Caco-2 (cell line): Measurements from ENCODE around the gene SHB. TPM values are rescaled to one million over a fixed set of nuclear protein-coding genes. Genes with fewer than 3 reads are reported as not detected.
A peak's percentile ranks its signal among the peaks of the same experiment; 100 is the strongest.

ENCODE experiments used
- BruUV-seq: library from RNA; stranded (reverse); fragments of 400-500 nt; replicated peaks from 2 replicates; lab custom pipeline; 2021; lab: Mats Ljungman, UMichigan
- CTCF ChIA-PET: fragments of 300-600 bp; sonication (Branson Sonifier 250); formaldehyde crosslinking; loops from one replicate; lab custom pipeline; 2022; ENCODE audit warnings: antibody characterized with exemption; lab: Charles Lee
- POLR2A ChIA-PET: fragments of 300-600 bp; sonication (Branson Sonifier 250); formaldehyde crosslinking; loops from one replicate; lab custom pipeline; 2022; ENCODE audit warnings: antibody characterized with exemption; lab: Charles Lee
- DNase-seq, 2 experiments: peaks; one replicate each; pipeline versions ENCODE4 v3.0.0 to v3.0.0-alpha.2; 2020 to 2022
- H3K27me3 ChIP-seq: replicated peaks from 2 replicates; pipeline ENCODE4 v1.6.0; 2011; ENCODE audit warnings: low read length; ENCODE audit not compliant: control insufficient read depth, insufficient read depth
- H3K36me3 ChIP-seq: 2 replicates; pipeline ENCODE4 v1.5.1; 2011; ENCODE audit warnings: low read length; ENCODE audit not compliant: control insufficient read depth, insufficient read depth
- H3K4me1 ChIP-seq: fragments of 250-450 bp; sonication (Bioruptor Pico); 2 replicates; pipeline ENCODE4 v1.5.1; 2020; ENCODE audit warnings: mild to moderate bottlenecking
- H3K4me3 ChIP-seq: 2 replicates; pipeline ENCODE4 v1.5.1; 2011; ENCODE audit warnings: low read depth, mild to moderate bottlenecking, control low read depth, low read length
- H3K9me3 ChIP-seq: fragments of 250-450 bp; sonication (Bioruptor Pico); 2 replicates; pipeline ENCODE4 v1.5.1; 2020; ENCODE audit warnings: mild to moderate bottlenecking, moderate library complexity
- H3K27ac Mint-ChIP-seq: one replicate; pipeline ENCODE4 v1.8.0; 2022; ENCODE audit warnings: mixed read lengths; ENCODE audit not compliant: unreplicated experiment
- H3K27me3 Mint-ChIP-seq: one replicate; pipeline ENCODE4 v1.8.0; 2022; ENCODE audit warnings: mixed read lengths; ENCODE audit not compliant: insufficient read depth, unreplicated experiment
- H3K36me3 Mint-ChIP-seq: one replicate; pipeline ENCODE4 v1.8.0; 2022; ENCODE audit warnings: mild to moderate bottlenecking, mixed read lengths; ENCODE audit not compliant: insufficient read depth, unreplicated experiment
- H3K4me1 Mint-ChIP-seq: one replicate; pipeline ENCODE4 v1.8.0; 2022; ENCODE audit warnings: low read depth, mixed read lengths; ENCODE audit not compliant: unreplicated experiment
- H3K4me3 Mint-ChIP-seq: one replicate; pipeline ENCODE4 v1.8.0; 2022; ENCODE audit warnings: mild to moderate bottlenecking, moderate library complexity, mixed read lengths; ENCODE audit not compliant: unreplicated experiment
- H3K9me3 Mint-ChIP-seq: one replicate; pipeline ENCODE4 v1.8.0; 2022; ENCODE audit warnings: mixed read lengths; ENCODE audit not compliant: unreplicated experiment
- CTCF ChIP-seq, 2 experiments: fragments of 200-600 bp in 1 of 2; IDR thresholded peaks; 1 replicate in 1 of 2; 2 replicates in 1 of 2; pipeline versions ENCODE4 v1.5.1 to v1.8.0; 2011 to 2022; ENCODE audit warnings: antibody characterized with exemption in 1 of 2, control low read depth in 1 of 2, inconsistent platforms in 1 of 2, low read depth in 1 of 2, low read length in 1 of 2, mild to moderate bottlenecking in 1 of 2, moderate library complexity in 1 of 2; ENCODE audit not compliant: insufficient read depth in 1 of 2, severe bottlenecking in 1 of 2, unreplicated experiment in 1 of 2
- intact Hi-C: fragments of 100-400 bp; cut with micrococcal nuclease; formaldehyde crosslinking; loops from one replicate; pipeline ENCODE4 v1.10.0; 2022; ENCODE audit not compliant: unreplicated experiment
- total RNA-seq: library from RNA; stranded (reverse); gene quantifications from 2 replicates; pipeline ENCODE4 v1.2.3, GENCODE V29; 2022

Gene SHB
- total RNA-seq, 1 experiment from 2014 or later = 18.3 TPM

GRCh38 chr9:37924538-37924937, 144.5 kb downstream of the SHB start:
- H3K9me3 Mint-ChIP-seq = no peaks in the 10 kb centered on the region
- peaks cover 6% of the 10 kb centered on the region for H3K4me1 Mint-ChIP-seq
- ChIA-PET CTCF (no interaction called here), POLR2A (no interaction called here)
- no peak for TF ChIP-seq CTCF (IDR thresholded peaks at IDR 0.05; ENCODE audit: insufficient read depth in 1 of 2, low read depth in 1 of 2, low read length in 1 of 2, severe bottlenecking in 1 of 2, unreplicated experiment in 1 of 2)
- H3K4me3 Mint-ChIP-seq = no peak overlapping the region
- no peak overlapping the region for H3K27ac Mint-ChIP-seq
- BruUV-seq = no TSS peak
- Histone ChIP-seq H3K4me1 (no peaks in the 10 kb centered on the region), H3K9me3 (no peaks in the 10 kb centered on the region), H3K27me3 (no peaks in the 10 kb centered on the region), H3K4me3 (no peak overlapping the region), H3K36me3 (no peaks in the 10 kb centered on the region)
- H3K36me3 Mint-ChIP-seq = peaks cover 18% of the 10 kb centered on the region
- no peaks in the 10 kb centered on the region for H3K27me3 Mint-ChIP-seq
- intact Hi-C loops = no loop called here
- no peak for DNase-seq

GRCh38 chr9:37923796-37924427, 145.1 kb downstream of the SHB start:
- Histone ChIP-seq H3K4me1 (no peaks in the 10 kb centered on the region), H3K36me3 (no peaks in the 10 kb centered on the region), H3K4me3 (no peak overlapping the region), H3K9me3 (no peaks in the 10 kb centered on the region), H3K27me3 (no peaks in the 10 kb centered on the region)
- ChIA-PET CTCF (no interaction called here), POLR2A (no interaction called here)
- Mint-ChIP-seq H3K4me3 (no peak overlapping the region), H3K27me3 (no peaks in the 10 kb centered on the region), H3K36me3 (peaks cover 18% of the 10 kb centered on the region), H3K9me3 (no peaks in the 10 kb centered on the region), H3K4me1 (peaks cover 6% of the 10 kb centered on the region), H3K27ac (peak overlapping the region; percentile 42)
- intact Hi-C loops = no loop called here
- DNase-seq = no peak
- no peak for TF ChIP-seq CTCF (IDR thresholded peaks at IDR 0.05; ENCODE audit: insufficient read depth in 1 of 2, low read depth in 1 of 2, low read length in 1 of 2, severe bottlenecking in 1 of 2, unreplicated experiment in 1 of 2)
- no TSS peak for BruUV-seq

- H3K4me3 ChIP-seq = no peak overlapping the region
- H3K27me3 Mint-ChIP-seq = no peaks in the 10 kb centered on the region
- POLR2A ChIA-PET = no interaction called here
Observed at GRCh38 chr9:37923118-37923795, 145.8 kb downstream of the SHB start.

More at GRCh38 chr9:37923118-37923795, 145.8 kb downstream of the SHB start:
- CTCF ChIA-PET = no interaction called here
- intact Hi-C loops = no loop called here
- Mint-ChIP-seq H3K27ac (peak overlapping the region; percentile 42), H3K36me3 (peaks cover 18% of the 10 kb centered on the region), H3K4me1 (peaks cover 6% of the 10 kb centered on the region), H3K9me3 (no peaks in the 10 kb centered on the region), H3K4me3 (no peak overlapping the region)
- TF ChIP-seq CTCF (IDR thresholded peaks at IDR 0.05; ENCODE audit: insufficient read depth in 1 of 2, low read depth in 1 of 2, low read length in 1 of 2, severe bottlenecking in 1 of 2, unreplicated experiment in 1 of 2) = no peak
- BruUV-seq = no TSS peak
- Histone ChIP-seq H3K36me3 (no peaks in the 10 kb centered on the region), H3K27me3 (no peaks in the 10 kb centered on the region), H3K4me1 (no peaks in the 10 kb centered on the region), H3K9me3 (no peaks in the 10 kb centered on the region)
- no peak for DNase-seq
